ES-I3 (cell line): ENCODE data around the gene PITPNM1.

Experiments used
- H3K36me3 ChIP-seq: 2 replicates; pipeline ENCODE4 v1.6.1; 2013; ENCODE audit warnings: mild to moderate bottlenecking, low read length, control low read depth, moderate library complexity; ENCODE audit not compliant: insufficient read depth
- H3K4me1 ChIP-seq: 2 replicates; pipeline ENCODE4 v1.6.1; 2013; ENCODE audit warnings: mild to moderate bottlenecking, control low read depth, low read length; ENCODE audit not compliant: insufficient read depth
- H3K9ac ChIP-seq: 2 replicates; pipeline ENCODE4 v1.6.1; 2013; ENCODE audit warnings: low read depth, mild to moderate bottlenecking, low read length, moderate library complexity
- H3K9me3 ChIP-seq: 2 replicates; pipeline ENCODE4 v1.6.1; 2013; ENCODE audit warnings: mild to moderate bottlenecking, low read length, moderate library complexity; ENCODE audit not compliant: control insufficient read depth, insufficient read depth

The PITPNM1 gene

GRCh38 chr11:67448220-67448609, 56.9 kb downstream of the PITPNM1 start:
- no peak overlapping the region for H3K9ac ChIP-seq
- no peaks in the 10 kb centered on the region for H3K36me3 ChIP-seq
- no peaks in the 10 kb centered on the region for H3K9me3 ChIP-seq
- no peaks in the 10 kb centered on the region for H3K4me1 ChIP-seq

- no peaks in the 10 kb centered on the region for H3K9me3 ChIP-seq
- 0 out of 2 replicates have a peak, but pooled peaks cover 3% of the 10 kb centered on the region for H3K36me3 ChIP-seq
- no peaks in the 10 kb centered on the region for H3K4me1 ChIP-seq
- no peak overlapping the region for H3K9ac ChIP-seq
These were observed 59.6 kb downstream of the PITPNM1 start for GRCh38 chr11:67445515-67445914.

- Histone ChIP-seq H3K36me3 (0 out of 2 replicates have a peak, but pooled peaks cover 5% of the 10 kb centered on the region), H3K9ac (peak overlapping the region; percentile 83), H3K4me1 (peaks cover 3% of the 10 kb centered on the region; the same call in 1 of the 2 replicates), H3K9me3 (no peaks in the 10 kb centered on the region)
These were observed 62.4 kb downstream of the PITPNM1 start for GRCh38 chr11:67442504-67443404.
